GM12878 (cell line): ENCODE measurements around the gene SLC10A2. TPM values are rescaled to one million over a fixed set of nuclear protein-coding genes. Genes with fewer than 3 reads are reported as not detected.

Experiments
- KAT2A ChIP-seq: conservative IDR thresholded peaks from 2 replicates; pipeline ENCODE4 v1.6.1; 2011; ENCODE audit warnings: low read depth, low read length; ENCODE audit not compliant: control insufficient read depth
- MTA3 ChIP-seq: IDR thresholded peaks from 2 replicates; pipeline ENCODE4 v1.6.1; 2012; ENCODE audit warnings: low read length, inconsistent platforms, borderline replicate concordance
- NBN ChIP-seq: fragments of 450-650 bp; IDR thresholded peaks from 2 replicates; pipeline ENCODE4 v1.6.1; 2016
- NFYA ChIP-seq: IDR thresholded peaks from 2 replicates; pipeline ENCODE4 v1.6.1; 2011; ENCODE audit warnings: low read depth, mild to moderate bottlenecking, low read length, improper control_type of control experiment, borderline replicate concordance
- PBX3 ChIP-seq: IDR thresholded peaks from 2 replicates; pipeline ENCODE4 v1.6.1; 2011; ENCODE audit warnings: mild to moderate bottlenecking, low read depth, low read length, moderate library complexity; ENCODE audit not compliant: insufficient replicate concordance
- PML ChIP-seq: IDR thresholded peaks from 2 replicates; pipeline ENCODE4 v1.6.1; 2012; ENCODE audit warnings: low read length, inconsistent platforms
- RAD51 ChIP-seq: fragments of 450-650 bp; IDR thresholded peaks from 2 replicates; pipeline ENCODE4 v1.6.1; 2016; ENCODE audit warnings: moderate library complexity, mild to moderate bottlenecking, inconsistent platforms
- SRF ChIP-seq, 2 experiments: IDR thresholded peaks; 2 replicates each; pipeline ENCODE4 v1.6.1; 2011; ENCODE audit warnings: low read depth in 2 of 2, low read length in 2 of 2, mild to moderate bottlenecking in 1 of 2, moderate library complexity in 1 of 2
- polyA plus RNA-seq, 11 experiments: library from polyadenylated mRNA; depleted of rRNA in 4 of 11; unstranded in 6 of 11; stranded (reverse) in 5 of 11; fragments of >200 nt; fragmentation: Nextera tagmentation in 4 of 11; fragmentation: Illumina TruSeq in 1 of 11; extraction: Ambion mirVana in 4 of 11; extraction: Trizol in 1 of 11; gene quantifications; 1 replicate in 1 of 11; 2 replicates in 10 of 11; pipeline versions ENCODE4 v1.2.1 to v1.2.3, GENCODE V29; 2011 to 2016; ENCODE audit warnings: inconsistent platforms in 2 of 11, missing spikeins in 2 of 11, low read depth in 1 of 11
- total RNA-seq, 4 experiments: library from RNA; depleted of rRNA in 3 of 4; stranded (reverse); fragments of >200 nt in 3 of 4; fragmentation: Illumina TruSeq in 1 of 4; extraction: Trizol in 1 of 4; gene quantifications; 2 replicates each; pipeline versions ENCODE4 v1.2.1 to v1.2.3, GENCODE V29; 2013 to 2021
- TF ChIP-seq, protein P1 (sequence below): fragments of 450-650 bp; IDR thresholded peaks from 2 replicates; pipeline ENCODE4 v1.6.1; 2016; ENCODE audit warnings: mild to moderate bottlenecking

Gene SLC10A2
- total and polyA plus RNA-seq, 10 of the 15 experiments (the other 5 are each of a cell fraction or from before 2014, with no cell fraction given), result 0.01 to 0.04 (median 0.02) TPM; not detected in 7

GRCh38 chr13:103007427-103007762, 58.8 kb downstream of the SLC10A2 start (continued):
- TF ChIP-seq KAT2A (no peak), RAD51 (no peak), NBN (no peak), PML (no peak; the same call in 1 of the 2 replicates), MTA3 (peak; percentile 16; the same call in 1 of the 2 replicates), PBX3 (no peak), NFYA (no peak), SRF (IDR thresholded peaks at IDR 0.05; ENCODE audit: low read depth in 2 of 2, low read length in 2 of 2) (no peak)
- TF ChIP-seq, protein P1, sequence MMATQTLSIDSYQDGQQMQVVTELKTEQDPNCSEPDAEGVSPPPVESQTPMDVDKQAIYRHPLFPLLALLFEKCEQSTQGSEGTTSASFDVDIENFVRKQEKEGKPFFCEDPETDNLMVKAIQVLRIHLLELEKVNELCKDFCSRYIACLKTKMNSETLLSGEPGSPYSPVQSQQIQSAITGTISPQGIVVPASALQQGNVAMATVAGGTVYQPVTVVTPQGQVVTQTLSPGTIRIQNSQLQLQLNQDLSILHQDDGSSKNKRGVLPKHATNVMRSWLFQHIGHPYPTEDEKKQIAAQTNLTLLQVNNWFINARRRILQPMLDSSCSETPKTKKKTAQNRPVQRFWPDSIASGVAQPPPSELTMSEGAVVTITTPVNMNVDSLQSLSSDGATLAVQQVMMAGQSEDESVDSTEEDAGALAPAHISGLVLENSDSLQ, result no peak
- TF ChIP-seq, all 136 proteins: peak for 9
